ENCODE data around the gene CALD1. TPM values are rescaled to one million over a fixed set of nuclear protein-coding genes. Genes with fewer than 3 reads are reported as not detected.

Gene CALD1
- total RNA-seq, 1 experiment from 2014 or later, result 107 TPM

DNA sequence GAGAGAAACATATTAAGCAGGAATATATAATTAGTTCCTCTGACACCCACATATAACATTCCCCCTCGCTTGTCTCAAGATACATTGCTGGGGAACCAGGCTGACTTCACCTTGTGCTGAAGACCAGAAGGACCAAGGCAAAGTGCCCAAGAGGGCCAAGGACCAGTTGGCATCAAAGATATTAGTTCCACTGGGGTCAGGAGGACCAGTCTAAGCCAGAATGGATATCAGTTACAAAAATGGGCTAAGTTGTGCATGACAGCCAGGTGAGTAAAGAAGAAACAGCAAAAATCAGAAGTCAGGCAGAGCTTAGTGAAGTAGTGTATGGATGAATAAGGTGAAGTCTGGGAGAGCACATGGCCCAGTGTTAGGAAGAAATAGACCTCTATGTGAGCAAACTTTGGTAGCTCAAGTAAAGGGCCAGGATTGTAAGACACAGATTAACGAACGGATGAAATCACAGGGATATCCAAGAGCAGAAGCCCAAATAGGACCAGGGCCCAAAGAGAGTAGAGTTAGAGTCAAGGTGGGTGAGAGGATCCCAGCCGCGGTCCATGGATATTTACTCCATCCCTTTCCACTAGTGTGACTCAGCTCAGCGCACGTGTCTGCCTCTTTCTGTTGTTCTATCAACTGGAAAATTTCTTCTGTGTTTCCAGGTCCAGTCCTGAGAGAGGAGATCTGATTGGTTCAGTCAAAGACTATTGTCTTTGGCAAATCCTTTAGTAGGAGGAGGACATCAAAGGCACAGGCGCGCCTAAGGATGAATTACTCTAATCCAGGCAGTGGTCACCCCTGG lies 5.0 kb downstream of the CALD1 start:
- Histone ChIP-seq H3K23me2 (ENCODE audit: insufficient read length, low read depth, low read length, poor library complexity, severe bottlenecking) (peaks cover 3% of the 10 kb centered on the region), H3K4ac (ENCODE audit: low read depth, low read length) (no peak overlapping the region), H3K4me1 (ENCODE audit: insufficient read depth, low read length) (peaks cover 2% of the 10 kb centered on the region; the same call in 1 of the 2 replicates), H3K14ac (ENCODE audit: insufficient read depth, low read length) (no peak overlapping the region), H4K8ac (replicated peaks; ENCODE audit: insufficient read length, low read depth, low read length) (no peak overlapping the region), H3K9me3 (ENCODE audit: control insufficient read depth, low read depth, low read length) (no peaks in the 10 kb centered on the region), H3K79me2 (ENCODE audit: insufficient read depth, low read length) (peaks cover 45% of the 10 kb centered on the region; the same call in 1 of the 2 replicates), H4K91ac (ENCODE audit: insufficient read length, low read depth, low read length) (no peak overlapping the region), H4K20me1 (ENCODE audit: control insufficient read depth, insufficient read depth, insufficient read length) (no peaks in the 10 kb centered on the region), H2AK5ac (ENCODE audit: insufficient read length, low read length) (no peak overlapping the region), H2BK120ac (ENCODE audit: low read depth, low read length, poor library complexity, severe bottlenecking) (no peak overlapping the region), H2BK15ac (ENCODE audit: low read depth, low read length) (no peak overlapping the region), H3K56ac (ENCODE audit: insufficient read length, low read depth, low read length) (peak overlapping the region; percentile 46), H2AFZ (ENCODE audit: low read length) (no peak overlapping the region), H3K9ac (ENCODE audit: extremely low read depth, insufficient read length, low read length) (no peak overlapping the region), H3K27me3 (ENCODE audit: insufficient read depth, low read length) (no peaks in the 10 kb centered on the region), H3K79me1 (ENCODE audit: insufficient read depth, low read depth, low read length, poor library complexity, severe bottlenecking) (peaks cover 4% of the 10 kb centered on the region), H3K23ac (ENCODE audit: insufficient read length, low read depth, low read length) (no peak overlapping the region), H2BK20ac (ENCODE audit: low read depth, low read length, poor library complexity, severe bottlenecking) (no peak overlapping the region), H4K5ac (ENCODE audit: insufficient read length, low read depth, low read length) (no peak overlapping the region), H3K18ac (ENCODE audit: insufficient read length, low read depth, low read length) (no peak overlapping the region), H3K27ac (ENCODE audit: insufficient read length, low read depth, low read length) (no peak overlapping the region), H2BK12ac (ENCODE audit: insufficient read length, low read depth, low read length) (no peak overlapping the region), H3K4me2 (ENCODE audit: insufficient read depth, insufficient read length, low read length) (no peak overlapping the region), H3T11ph (ENCODE audit: low read length) (no peak overlapping the region), H2BK5ac (ENCODE audit: insufficient read length, low read length) (no peak overlapping the region)
- DNase-seq, result no peak
- no peak overlapping the region for H3K27ac Mint-ChIP-seq
- no peaks in the 10 kb centered on the region for H3K9me3 Mint-ChIP-seq
- H3K27me3 Mint-ChIP-seq (ENCODE audit: low read depth), result no peaks in the 10 kb centered on the region
- peaks cover 29 to 42% of the 10 kb centered on the region in 2 experiments for H3K4me1 Mint-ChIP-seq
- peaks cover 0 to 6% (median 3%) of the 10 kb centered on the region in 3 experiments; a peak in 1 of 7 replicates for H3K36me3 Mint-ChIP-seq (ENCODE audit: insufficient read depth in 1 of 3, low read depth in 3 of 3)
- no peak for TF ChIP-seq CTCF (conservative IDR thresholded peaks at IDR 0.05)
- no CpG with 5 or more reads among the region's 9 CpGs for WGBS (ENCODE audit: extremely low coverage, insufficient read length, low lambda C conversion rate)
- no peak overlapping the region for H3K4me3 Mint-ChIP-seq

Data from H9 (cell line).